Bronchial epithelial cell (primary cell): Measurements from ENCODE around the gene CCNL2. TPM values are rescaled to one million over a fixed set of nuclear protein-coding genes. Genes with fewer than 3 reads are reported as not detected.

Experiments
- DNase-seq: peaks from one replicate; pipeline ENCODE4 v3.0.0-alpha.2; 2010; ENCODE audit warnings: low read depth
- FAIRE-seq: peaks from 2 replicates; lab custom pipeline; 2011; peaks lifted over from hg19 to GRCh38; lab: Jason Lieb, UNC
- H3K27me3 ChIP-seq: 2 replicates; pipeline ENCODE4 v1.5.1; 2011; ENCODE audit warnings: low read length; ENCODE audit not compliant: control insufficient read depth, insufficient read depth
- H3K36me3 ChIP-seq: 2 replicates; pipeline ENCODE4 v1.5.1; 2011; ENCODE audit warnings: low read length; ENCODE audit not compliant: control insufficient read depth, insufficient read depth
- H3K4me3 ChIP-seq: 2 replicates; pipeline ENCODE4 v1.5.1; 2011; ENCODE audit warnings: mild to moderate bottlenecking, low read depth, low read length, control low read depth
- total RNA-seq: library from RNA; depleted of rRNA; stranded (reverse); fragments of >200 nt; gene quantifications from 2 replicates; pipeline ENCODE4 v1.2.1, GENCODE V29; 2014
- TF ChIP-seq, protein P1 (sequence below): IDR thresholded peaks from 2 replicates; pipeline ENCODE4 v1.5.1; 2011; ENCODE audit warnings: mild to moderate bottlenecking, moderate library complexity, low read length, control low read depth, inconsistent platforms; ENCODE audit not compliant: insufficient read depth, severe bottlenecking

CCNL2 gene
- total RNA-seq, 1 donor from 2014 or later = 134 TPM

GRCh38 chr1:1435911-1436629, 36.9 kb upstream of the CCNL2 start:
- Histone ChIP-seq H3K4me3 (peak overlapping the region; percentile 61), H3K27me3 (no peaks in the 10 kb centered on the region), H3K36me3 (no peaks in the 10 kb centered on the region)
- FAIRE-seq = no peak
- TF ChIP-seq, protein P1, sequence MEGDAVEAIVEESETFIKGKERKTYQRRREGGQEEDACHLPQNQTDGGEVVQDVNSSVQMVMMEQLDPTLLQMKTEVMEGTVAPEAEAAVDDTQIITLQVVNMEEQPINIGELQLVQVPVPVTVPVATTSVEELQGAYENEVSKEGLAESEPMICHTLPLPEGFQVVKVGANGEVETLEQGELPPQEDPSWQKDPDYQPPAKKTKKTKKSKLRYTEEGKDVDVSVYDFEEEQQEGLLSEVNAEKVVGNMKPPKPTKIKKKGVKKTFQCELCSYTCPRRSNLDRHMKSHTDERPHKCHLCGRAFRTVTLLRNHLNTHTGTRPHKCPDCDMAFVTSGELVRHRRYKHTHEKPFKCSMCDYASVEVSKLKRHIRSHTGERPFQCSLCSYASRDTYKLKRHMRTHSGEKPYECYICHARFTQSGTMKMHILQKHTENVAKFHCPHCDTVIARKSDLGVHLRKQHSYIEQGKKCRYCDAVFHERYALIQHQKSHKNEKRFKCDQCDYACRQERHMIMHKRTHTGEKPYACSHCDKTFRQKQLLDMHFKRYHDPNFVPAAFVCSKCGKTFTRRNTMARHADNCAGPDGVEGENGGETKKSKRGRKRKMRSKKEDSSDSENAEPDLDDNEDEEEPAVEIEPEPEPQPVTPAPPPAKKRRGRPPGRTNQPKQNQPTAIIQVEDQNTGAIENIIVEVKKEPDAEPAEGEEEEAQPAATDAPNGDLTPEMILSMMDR = no peak
- no peak for DNase-seq

DNA sequence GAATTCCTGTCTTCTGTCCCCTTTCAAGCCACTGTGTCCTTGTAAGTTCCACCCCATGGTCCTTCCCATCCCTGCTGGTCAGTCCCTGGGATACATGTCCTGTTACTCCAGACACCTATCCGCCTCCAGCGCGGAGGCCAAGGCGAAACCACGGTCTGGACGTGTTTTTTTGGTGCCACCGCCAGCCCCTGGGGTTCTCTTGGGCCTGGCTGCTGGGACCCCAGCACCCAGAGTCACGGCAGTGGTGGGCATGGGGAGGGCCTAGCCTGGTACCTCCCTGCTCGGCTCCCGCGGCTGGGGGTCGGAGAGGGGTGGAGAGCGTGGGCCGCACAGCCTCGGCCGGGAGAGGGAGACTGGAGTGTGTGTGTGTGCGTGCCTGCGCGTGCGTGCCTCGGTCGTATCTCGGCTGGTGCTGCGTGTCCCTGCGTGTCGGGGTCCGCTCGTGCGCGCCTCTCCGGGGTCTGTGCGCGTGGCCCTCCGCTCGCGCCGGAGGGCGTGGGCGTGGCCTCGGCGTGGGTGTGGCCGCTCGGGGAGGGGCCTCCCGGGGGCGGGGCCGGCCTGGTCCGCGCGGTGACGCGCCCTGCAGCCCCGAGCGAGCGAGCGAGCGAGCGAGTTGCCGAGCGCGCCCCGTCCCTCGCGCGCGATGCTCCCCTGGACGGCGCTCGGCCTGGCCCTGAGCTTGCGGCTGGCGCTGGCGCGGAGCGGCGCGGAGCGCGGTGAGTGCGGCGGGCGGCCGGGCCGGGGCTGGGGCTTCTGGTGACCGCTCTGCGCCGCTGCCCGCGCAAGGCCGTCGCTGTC, 36.2 kb upstream of the CCNL2 start, which contains the start of gene VWA1:
VWA1 (plus strand) TSS at position 585 of the 798 bp plus-strand sequence; CDS start at position 644, 59 bp downstream.
- Histone ChIP-seq H3K27me3 (no peaks in the 10 kb centered on the region), H3K4me3 (peak within 1 kb of the TSS; percentile 61), H3K36me3 (no peaks in the 10 kb centered on the region)
- TF ChIP-seq, protein P1 = no peak
- no peak for FAIRE-seq
- no peak for DNase-seq

DNA sequence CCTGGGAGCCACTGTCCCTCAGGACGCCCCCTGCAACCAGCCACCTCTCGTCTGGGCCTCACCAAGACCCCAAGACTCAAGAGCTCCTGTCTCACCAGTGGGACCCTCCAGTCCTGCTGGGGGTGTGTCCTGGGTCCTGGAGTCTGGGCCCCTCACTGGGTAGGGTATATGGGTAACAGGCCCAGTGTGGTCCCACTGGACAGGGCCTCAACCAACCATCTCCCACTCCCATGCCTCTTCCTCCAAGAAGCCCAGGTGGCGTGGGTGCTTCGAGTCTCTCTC, 35.6 kb upstream of the CCNL2 start:
- Histone ChIP-seq H3K27me3 (no peaks in the 10 kb centered on the region), H3K36me3 (no peaks in the 10 kb centered on the region), H3K4me3 (no peak overlapping the region)
- TF ChIP-seq, protein P1 = no peak
- FAIRE-seq (no peak), DNase-seq (no peak)

- FAIRE-seq = no peak
- H3K4me3 ChIP-seq = no peak overlapping the region
- DNase-seq = no peak
These were observed 35.1 kb upstream of the CCNL2 start for GRCh38 chr1:1434131-1434823.

GRCh38 chr1:1433804-1434130, 34.6 kb upstream of the CCNL2 start:
- DNase-seq = peak; percentile 58
- TF ChIP-seq, protein P1 = no peak

More at GRCh38 chr1:1434131-1434823, 35.1 kb upstream of the CCNL2 start:
- no peaks in the 10 kb centered on the region for H3K27me3 ChIP-seq
- H3K36me3 ChIP-seq = no peaks in the 10 kb centered on the region
- TF ChIP-seq, protein P1 = no peak

More at GRCh38 chr1:1433804-1434130, 34.6 kb upstream of the CCNL2 start:
- no peak for FAIRE-seq
- H3K4me3 ChIP-seq = no peak overlapping the region
- no peaks in the 10 kb centered on the region for H3K27me3 ChIP-seq
- H3K36me3 ChIP-seq = no peaks in the 10 kb centered on the region
